Trophoblast cell (in vitro differentiated cells and primary cell): ENCODE measurements around the gene ACAA1.

Source experiments
- DNase-seq, 2 donors: peaks; one replicate each; pipeline ENCODE4 v3.0.0-alpha.2; 2016
- H2AFZ ChIP-seq: 2 replicates; pipeline ENCODE4 v1.6.1; 2013; ENCODE audit warnings: low read length, moderate library complexity, mild to moderate bottlenecking; ENCODE audit not compliant: insufficient read depth, poor library complexity
- H2AK5ac ChIP-seq: 2 replicates; pipeline ENCODE4 v1.6.1; 2013; ENCODE audit warnings: mild to moderate bottlenecking, low read length
- H2BK120ac ChIP-seq: 2 replicates; pipeline ENCODE4 v1.6.1; 2013; ENCODE audit warnings: low read length, mild to moderate bottlenecking, moderate library complexity; ENCODE audit not compliant: insufficient read depth, poor library complexity
- H2BK12ac ChIP-seq: 2 replicates; pipeline ENCODE4 v1.6.1; 2013; ENCODE audit warnings: mild to moderate bottlenecking, low read length, moderate library complexity
- H2BK5ac ChIP-seq: 2 replicates; pipeline ENCODE4 v1.6.1; 2013; ENCODE audit warnings: low read length, low read depth, moderate library complexity, mild to moderate bottlenecking; ENCODE audit not compliant: poor library complexity
- H3K14ac ChIP-seq: 2 replicates; pipeline ENCODE4 v1.6.1; 2013; ENCODE audit warnings: mild to moderate bottlenecking, low read length
- H3K18ac ChIP-seq: 2 replicates; pipeline ENCODE4 v1.6.1; 2013; ENCODE audit warnings: mild to moderate bottlenecking, low read length
- H3K23ac ChIP-seq: 2 replicates; pipeline ENCODE4 v1.6.1; 2013; ENCODE audit warnings: low read length
- H3K27ac ChIP-seq: 2 replicates; pipeline ENCODE4 v1.5.1; 2013; ENCODE audit warnings: low read depth, mild to moderate bottlenecking, inconsistent platforms, low read length, moderate library complexity
- H3K27me3 ChIP-seq: 2 replicates; pipeline ENCODE4 v1.6.1; 2013; ENCODE audit warnings: inconsistent platforms, mild to moderate bottlenecking, low read length, moderate library complexity; ENCODE audit not compliant: insufficient read depth
- H3K36me3 ChIP-seq, 2 experiments: 1 replicate in 1 of 2; 2 replicates in 1 of 2; pipeline ENCODE4 v1.6.1; 2013; ENCODE audit warnings: low read length in 2 of 2, mild to moderate bottlenecking in 2 of 2, moderate library complexity in 1 of 2; ENCODE audit not compliant: insufficient read depth in 2 of 2, control insufficient read depth in 1 of 2
- H3K4ac ChIP-seq: 2 replicates; pipeline ENCODE4 v1.6.1; 2013; ENCODE audit warnings: low read depth, mild to moderate bottlenecking, low read length, moderate library complexity
- H3K4me1 ChIP-seq, 2 experiments: 1 replicate in 1 of 2; 2 replicates in 1 of 2; pipeline ENCODE4 v1.6.1; 2013; ENCODE audit warnings: low read length in 2 of 2, mild to moderate bottlenecking in 2 of 2, moderate library complexity in 1 of 2; ENCODE audit not compliant: insufficient read depth in 2 of 2, control insufficient read depth in 1 of 2
- H3K4me2 ChIP-seq: 2 replicates; pipeline ENCODE4 v1.6.1; 2013; ENCODE audit warnings: inconsistent platforms, mild to moderate bottlenecking, low read length, moderate library complexity
- H3K4me3 ChIP-seq: 2 replicates; pipeline ENCODE4 v1.5.1; 2013; ENCODE audit warnings: mild to moderate bottlenecking, low read depth, low read length, inconsistent platforms
- H3K79me1 ChIP-seq: one replicate; pipeline ENCODE4 v1.6.1; 2013; ENCODE audit warnings: low read length
- H3K79me2 ChIP-seq: 2 replicates; pipeline ENCODE4 v1.6.1; 2013; ENCODE audit warnings: low read length, mild to moderate bottlenecking; ENCODE audit not compliant: control insufficient read depth, insufficient read depth, poor library complexity
- H3K9ac ChIP-seq: 2 replicates; pipeline ENCODE4 v1.6.1; 2013; ENCODE audit warnings: mild to moderate bottlenecking, low read length
- H3K9me3 ChIP-seq: 2 replicates; pipeline ENCODE4 v1.6.1; 2013; ENCODE audit warnings: low read depth, mild to moderate bottlenecking, control low read depth, inconsistent platforms, low read length; ENCODE audit not compliant: insufficient read depth
- H4K12ac ChIP-seq: 2 replicates; pipeline ENCODE4 v1.6.1; 2013; ENCODE audit warnings: low read depth, mild to moderate bottlenecking, low read length, moderate library complexity
- H4K8ac ChIP-seq: 2 replicates; pipeline ENCODE4 v1.6.1; 2013; ENCODE audit warnings: low read depth, mild to moderate bottlenecking, low read length, moderate library complexity
- H4K91ac ChIP-seq: one replicate; pipeline ENCODE4 v1.6.1; 2013; ENCODE audit warnings: low read depth, mild to moderate bottlenecking, low read length, moderate library complexity
- WGBS: extraction: QIAGEN DNeasy Blood & Tissue Kit; methylation state at CpG from one replicate; pipeline ENCODE4 v1.1.7; 2013; ENCODE audit warnings: missing lambda C conversion rate; ENCODE audit not compliant: insufficient read length, insufficient coverage; ENCODE audit errors: extremely low coverage; 5-methylcytosine and 5-hydroxymethylcytosine counted together

Gene ACAA1

DNA sequence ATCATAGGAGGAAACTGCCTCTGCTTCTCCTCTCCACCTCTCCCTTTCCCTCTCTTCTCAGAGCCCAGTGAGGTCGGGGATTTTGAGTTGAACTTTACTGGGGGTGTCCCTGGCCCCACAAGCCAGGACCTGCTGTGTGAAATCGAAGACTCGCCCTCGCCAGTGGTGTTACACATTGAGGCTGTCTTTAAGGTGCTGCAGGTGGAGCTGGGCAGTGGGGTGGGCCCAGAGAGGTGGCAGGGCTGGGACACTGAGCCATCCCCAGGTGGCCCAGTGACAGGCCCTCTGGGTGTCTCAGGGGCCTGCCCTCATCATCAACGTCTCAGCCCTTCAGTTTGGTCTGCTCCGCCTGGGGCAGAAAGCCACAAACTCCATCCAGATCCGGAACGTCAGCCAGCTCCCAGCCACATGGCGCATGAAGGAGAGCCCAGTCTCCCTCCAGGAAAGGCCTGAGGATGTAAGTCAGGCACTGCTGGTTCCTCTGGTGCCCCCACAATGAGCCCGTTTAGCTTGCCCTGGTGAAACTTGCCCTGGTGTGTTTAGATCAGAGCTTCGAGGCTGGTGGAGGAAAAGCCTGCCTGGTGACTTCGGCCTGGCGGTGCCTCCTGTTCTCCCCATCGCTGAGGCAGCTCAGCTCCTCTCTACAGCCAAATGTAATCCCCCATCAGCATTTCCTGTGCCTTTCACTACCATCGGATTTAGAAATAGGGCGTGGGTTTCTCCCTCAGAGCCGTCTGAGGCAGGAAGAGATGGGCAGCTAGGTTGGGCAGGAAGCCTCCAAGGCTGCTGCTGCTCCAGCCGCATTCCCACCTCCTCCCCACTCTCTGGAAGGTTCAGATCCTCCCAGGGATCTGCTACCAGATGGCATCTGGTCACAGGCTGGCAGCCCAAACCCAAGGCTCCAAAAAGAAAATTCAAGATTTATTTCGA is 39.2 kb downstream of the ACAA1 start:
- Histone ChIP-seq H2BK5ac (no peak overlapping the region), H3K4me1 (no peaks in the 10 kb centered on the region), H3K79me2 (no peaks in the 10 kb centered on the region), H3K79me1 (no peaks in the 10 kb centered on the region), H3K27me3 (no peaks in the 10 kb centered on the region), H2BK12ac (no peak overlapping the region), H3K4me2 (no peak overlapping the region), H4K12ac (no peak overlapping the region), H3K14ac (no peak overlapping the region), H2AFZ (no peak overlapping the region), H4K91ac (no peak overlapping the region), H3K9me3 (peaks cover 4% of the 10 kb centered on the region), H3K23ac (no peak overlapping the region), H3K36me3 (no peaks in the 10 kb centered on the region), H3K9ac (no peak overlapping the region), H3K4me3 (no peak overlapping the region), H3K4ac (no peak overlapping the region), H2BK120ac (no peak overlapping the region), H2AK5ac (no peak overlapping the region), H4K8ac (no peak overlapping the region), H3K27ac (no peak overlapping the region), H3K18ac (no peak overlapping the region)
- no CpG with 5 or more reads among the region's 19 CpGs for whole genome bisulfite sequencing
- no peak for DNase-seq

DNA sequence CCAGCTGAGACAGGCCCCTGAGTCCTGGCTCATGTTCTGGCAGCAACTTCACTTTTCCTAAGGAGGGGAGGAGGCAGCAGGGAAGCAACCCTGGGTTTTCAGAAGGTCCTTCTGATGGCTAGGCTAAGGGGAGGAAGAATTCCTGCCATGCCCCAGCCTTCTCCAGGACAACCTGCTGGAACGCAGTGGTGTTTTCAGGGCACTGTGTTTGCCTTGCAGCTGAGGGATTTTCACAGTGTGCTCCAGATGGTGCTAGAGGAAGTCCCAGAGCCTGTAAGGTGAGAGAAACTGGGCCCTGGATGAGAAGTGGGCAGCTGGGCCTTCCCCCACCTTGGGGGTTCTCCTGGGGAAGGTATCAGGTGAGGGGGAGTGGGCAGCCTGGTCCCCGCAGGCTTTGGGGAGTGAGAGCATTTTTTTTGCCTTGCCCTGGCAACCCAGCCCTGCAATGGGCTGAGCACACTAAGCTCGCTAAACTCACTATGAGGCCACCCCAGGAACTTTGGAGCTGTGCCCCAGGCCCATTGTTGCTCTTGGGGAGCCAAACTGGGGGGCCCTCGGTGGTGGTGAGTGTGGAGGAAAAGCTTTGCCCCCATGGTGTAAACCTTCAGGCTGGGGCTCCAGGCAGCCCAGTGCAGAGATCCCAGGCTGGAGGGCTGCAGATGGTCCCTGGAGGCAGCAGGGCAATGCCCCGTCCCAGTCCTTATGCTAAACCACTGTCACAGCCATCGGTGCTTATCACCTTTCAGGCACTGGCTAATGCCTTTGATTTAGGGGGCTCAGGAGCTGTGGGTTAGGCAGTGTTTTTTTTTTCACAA is 41.1 kb downstream of the ACAA1 start:
- Histone ChIP-seq H3K36me3 (no peaks in the 10 kb centered on the region), H3K4me1 (no peaks in the 10 kb centered on the region), H3K23ac (no peak overlapping the region), H3K4ac (no peak overlapping the region), H2AFZ (no peak overlapping the region), H3K4me3 (no peak overlapping the region), H2AK5ac (no peak overlapping the region), H3K9ac (no peak overlapping the region), H3K4me2 (no peak overlapping the region), H3K27me3 (no peaks in the 10 kb centered on the region), H4K91ac (no peak overlapping the region), H2BK5ac (no peak overlapping the region), H3K79me2 (no peaks in the 10 kb centered on the region), H3K9me3 (peaks cover 4% of the 10 kb centered on the region), H3K79me1 (no peaks in the 10 kb centered on the region), H3K18ac (no peak overlapping the region), H3K27ac (no peak overlapping the region), H2BK12ac (no peak overlapping the region), H2BK120ac (no peak overlapping the region), H3K14ac (no peak overlapping the region), H4K12ac (no peak overlapping the region), H4K8ac (no peak overlapping the region)
- WGBS: no CpG with 5 or more reads among the region's 6 CpGs
- no peak for DNase-seq

DNA sequence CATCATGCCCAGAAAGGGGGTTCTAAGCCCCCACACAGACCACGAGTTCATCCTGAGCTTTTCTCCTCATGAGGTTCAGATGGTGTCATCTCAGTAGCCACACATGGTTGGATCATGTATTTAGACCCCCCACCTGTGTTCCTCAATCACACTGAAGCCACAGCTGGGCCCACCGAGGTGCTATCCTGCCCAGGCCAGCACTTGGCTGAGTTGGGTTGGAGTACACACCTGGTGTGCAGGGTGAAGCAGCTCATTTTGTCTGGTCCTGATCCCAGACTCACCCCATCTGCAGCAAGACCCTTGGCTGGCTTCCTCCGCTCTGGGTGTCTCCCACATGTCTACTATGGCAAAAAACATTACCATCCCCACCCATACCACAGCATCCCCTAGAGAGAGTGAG is 41.9 kb downstream of the ACAA1 start:
- Histone ChIP-seq H3K9me3 (peaks cover 4% of the 10 kb centered on the region), H3K79me2 (no peaks in the 10 kb centered on the region), H3K36me3 (no peaks in the 10 kb centered on the region), H3K4ac (no peak overlapping the region), H4K91ac (no peak overlapping the region), H3K79me1 (no peaks in the 10 kb centered on the region), H3K27ac (no peak overlapping the region), H3K4me1 (no peaks in the 10 kb centered on the region), H4K8ac (no peak overlapping the region), H2BK12ac (no peak overlapping the region), H3K9ac (no peak overlapping the region), H3K18ac (no peak overlapping the region), H2BK120ac (no peak overlapping the region), H2BK5ac (no peak overlapping the region), H3K4me2 (no peak overlapping the region), H3K4me3 (no peak overlapping the region), H2AK5ac (no peak overlapping the region), H3K23ac (no peak overlapping the region), H2AFZ (no peak overlapping the region), H3K14ac (no peak overlapping the region), H4K12ac (no peak overlapping the region), H3K27me3 (no peaks in the 10 kb centered on the region)
- no CpG with 5 or more reads among the region's 3 CpGs for WGBS
- DNase-seq: no peak

GRCh38 chr3:38090453-38090852 is 46.5 kb downstream of the ACAA1 start:
- no CpG with 5 or more reads among the region's 3 CpGs for WGBS
- Histone ChIP-seq H2AK5ac (no peak overlapping the region), H3K27me3 (no peaks in the 10 kb centered on the region)

More at GRCh38 chr3:38090453-38090852, 46.5 kb downstream of the ACAA1 start:
- Histone ChIP-seq H3K4me2 (no peak overlapping the region), H2BK12ac (no peak overlapping the region), H3K14ac (no peak overlapping the region), H3K23ac (no peak overlapping the region), H3K18ac (no peak overlapping the region), H3K36me3 (no peaks in the 10 kb centered on the region), H4K91ac (no peak overlapping the region), H3K4me3 (no peak overlapping the region), H3K9ac (no peak overlapping the region), H2BK5ac (no peak overlapping the region), H3K9me3 (peaks cover 7% of the 10 kb centered on the region), H2BK120ac (no peak overlapping the region), H3K79me2 (no peaks in the 10 kb centered on the region), H2AFZ (no peak overlapping the region), H3K4ac (no peak overlapping the region), H4K8ac (no peak overlapping the region), H3K4me1 (no peaks in the 10 kb centered on the region), H3K79me1 (no peaks in the 10 kb centered on the region), H4K12ac (no peak overlapping the region), H3K27ac (no peak overlapping the region)
- no peak for DNase-seq
